Loucy (cell line): ENCODE data around the gene PLAAT2.

ENCODE experiments used
- H2AFZ ChIP-seq: fragments of 200-600 bp; sonication (generic); 2 replicates; pipeline ENCODE4 v1.6.0; 2016; ENCODE audit warnings: antibody characterized with exemption, mild to moderate bottlenecking, low read length, moderate library complexity
- H3F3A ChIP-seq: fragments of 200-600 bp; 2 replicates; pipeline ENCODE4 v1.6.0; 2016; ENCODE audit warnings: antibody characterized with exemption, low read depth, mild to moderate bottlenecking
- H3K27me3 ChIP-seq: fragments of 200-600 bp; sonication (generic); 2 replicates; pipeline ENCODE4 v1.6.1; 2014; ENCODE audit warnings: low read length, mild to moderate bottlenecking; ENCODE audit not compliant: insufficient read depth, poor library complexity, severe bottlenecking
- H3K36me3 ChIP-seq: fragments of 200-600 bp; sonication (generic); 2 replicates; pipeline ENCODE4 v1.6.1; 2016; ENCODE audit warnings: low read length; ENCODE audit not compliant: insufficient read depth
- H3K4me1 ChIP-seq: fragments of 200-600 bp; sonication (generic); 2 replicates; pipeline ENCODE4 v1.5.1; 2014; ENCODE audit warnings: low read length, mild to moderate bottlenecking; ENCODE audit not compliant: insufficient read depth, poor library complexity, severe bottlenecking
- H3K4me2 ChIP-seq: fragments of 200-600 bp; sonication (generic); 2 replicates; pipeline ENCODE4 v1.6.0; 2014; ENCODE audit warnings: antibody characterized with exemption, low read length, low read depth, mild to moderate bottlenecking; ENCODE audit not compliant: poor library complexity, severe bottlenecking
- H3K4me3 ChIP-seq: fragments of 200-600 bp; sonication (generic); 2 replicates; pipeline ENCODE4 v1.5.1; 2014; ENCODE audit warnings: low read length, mild to moderate bottlenecking, mixed read lengths; ENCODE audit not compliant: poor library complexity, severe bottlenecking
- H3K79me2 ChIP-seq: fragments of 200-600 bp; sonication (generic); 2 replicates; pipeline ENCODE4 v1.6.1; 2014; ENCODE audit warnings: low read length; ENCODE audit not compliant: insufficient read depth
- H3K9ac ChIP-seq: fragments of 200-600 bp; sonication (generic); 2 replicates; pipeline ENCODE4 v1.6.0; 2014; ENCODE audit warnings: mild to moderate bottlenecking, low read depth, low read length, moderate library complexity; ENCODE audit not compliant: poor library complexity, severe bottlenecking
- H3K9me2 ChIP-seq: fragments of 200-600 bp; sonication (generic); replicated peaks from 2 replicates; pipeline ENCODE4 v1.6.1; 2016; ENCODE audit warnings: low read depth, low read length, mixed read lengths
- H3K9me3 ChIP-seq: fragments of 200-600 bp; sonication (generic); 2 replicates; pipeline ENCODE4 v1.6.1; 2014; ENCODE audit warnings: mild to moderate bottlenecking, antibody characterized with exemption, low read length, low read depth; ENCODE audit not compliant: insufficient read depth
- H4K20me1 ChIP-seq: fragments of 200-600 bp; sonication (generic); 2 replicates; pipeline ENCODE4 v1.6.0; 2014; ENCODE audit warnings: antibody characterized with exemption, low read length, mild to moderate bottlenecking; ENCODE audit not compliant: insufficient read depth, poor library complexity, severe bottlenecking
- EZH2phosphoT487 ChIP-seq: fragments of 200-600 bp; IDR thresholded peaks from 2 replicates; pipeline ENCODE4 v1.6.1; 2018; ENCODE audit warnings: antibody characterized with exemption, mild to moderate bottlenecking, moderate library complexity, borderline replicate concordance
- TF ChIP-seq, protein P1 (sequence below): fragments of 200-600 bp; sonication (generic); conservative IDR thresholded peaks from 2 replicates; pipeline ENCODE4 v1.5.1; 2014; ENCODE audit warnings: mild to moderate bottlenecking, antibody characterized with exemption, low read length

Gene PLAAT2

DNA sequence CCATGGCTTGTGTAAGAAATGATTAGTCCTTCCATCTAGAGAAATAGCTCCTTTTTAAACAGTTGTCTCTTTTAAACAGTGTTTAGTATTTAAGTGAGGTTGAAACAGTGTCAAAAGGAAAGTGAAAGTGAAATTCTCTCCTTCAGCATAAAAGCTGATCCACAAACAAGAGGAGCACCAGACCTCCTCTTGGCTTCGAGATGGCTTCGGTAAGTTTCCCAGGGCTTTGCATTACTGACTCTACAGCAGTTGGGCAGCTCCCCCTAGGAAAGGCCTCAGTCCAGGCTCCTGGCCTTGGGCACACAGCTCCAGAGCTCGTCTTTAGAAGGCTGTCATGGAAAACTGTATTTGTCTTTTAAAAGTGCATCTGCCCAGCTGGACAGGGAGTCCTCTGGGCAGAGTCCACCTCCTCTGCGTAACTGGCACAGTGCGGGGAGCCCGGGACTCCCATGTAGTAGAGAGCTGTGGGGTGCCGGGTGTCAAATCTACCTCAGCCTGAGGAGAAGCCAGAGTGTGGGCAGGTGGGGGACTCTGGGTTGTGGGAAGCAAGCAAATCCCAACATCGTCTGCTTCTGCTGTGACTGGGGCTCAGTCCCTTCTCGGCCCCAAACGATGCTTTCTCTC is 26.4 kb downstream of the PLAAT2 start, which contains the start of gene PLAAT4:
Gene PLAAT4 (plus strand): TSS at position 140 of the 624 bp plus-strand sequence. CDS start 61 bp downstream, at position 201.
- H2AFZ ChIP-seq = peak within 1 kb of the TSS; percentile 81
- peaks cover 64% of the 10 kb centered on the region for H3K4me1 ChIP-seq
- H3K4me2 ChIP-seq = peak within 1 kb of the TSS; percentile 77
- H3K9me2 ChIP-seq = no peaks in the 10 kb centered on the region
- H3K36me3 ChIP-seq = no peaks in the 10 kb centered on the region
- no peaks in the 10 kb centered on the region for H4K20me1 ChIP-seq
- no peaks in the 10 kb centered on the region for H3K27me3 ChIP-seq
- H3K9me3 ChIP-seq = no peaks in the 10 kb centered on the region
- TF ChIP-seq, protein P1, sequence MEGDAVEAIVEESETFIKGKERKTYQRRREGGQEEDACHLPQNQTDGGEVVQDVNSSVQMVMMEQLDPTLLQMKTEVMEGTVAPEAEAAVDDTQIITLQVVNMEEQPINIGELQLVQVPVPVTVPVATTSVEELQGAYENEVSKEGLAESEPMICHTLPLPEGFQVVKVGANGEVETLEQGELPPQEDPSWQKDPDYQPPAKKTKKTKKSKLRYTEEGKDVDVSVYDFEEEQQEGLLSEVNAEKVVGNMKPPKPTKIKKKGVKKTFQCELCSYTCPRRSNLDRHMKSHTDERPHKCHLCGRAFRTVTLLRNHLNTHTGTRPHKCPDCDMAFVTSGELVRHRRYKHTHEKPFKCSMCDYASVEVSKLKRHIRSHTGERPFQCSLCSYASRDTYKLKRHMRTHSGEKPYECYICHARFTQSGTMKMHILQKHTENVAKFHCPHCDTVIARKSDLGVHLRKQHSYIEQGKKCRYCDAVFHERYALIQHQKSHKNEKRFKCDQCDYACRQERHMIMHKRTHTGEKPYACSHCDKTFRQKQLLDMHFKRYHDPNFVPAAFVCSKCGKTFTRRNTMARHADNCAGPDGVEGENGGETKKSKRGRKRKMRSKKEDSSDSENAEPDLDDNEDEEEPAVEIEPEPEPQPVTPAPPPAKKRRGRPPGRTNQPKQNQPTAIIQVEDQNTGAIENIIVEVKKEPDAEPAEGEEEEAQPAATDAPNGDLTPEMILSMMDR = no peak
- TF ChIP-seq EZH2phosphoT487 = no peak
- H3F3A ChIP-seq = no peaks in the 10 kb centered on the region
- peak within 1 kb of the TSS; percentile 64 for H3K9ac ChIP-seq
- peak within 1 kb of the TSS; percentile 67 for H3K4me3 ChIP-seq
- H3K79me2 ChIP-seq = no peaks in the 10 kb centered on the region

DNA sequence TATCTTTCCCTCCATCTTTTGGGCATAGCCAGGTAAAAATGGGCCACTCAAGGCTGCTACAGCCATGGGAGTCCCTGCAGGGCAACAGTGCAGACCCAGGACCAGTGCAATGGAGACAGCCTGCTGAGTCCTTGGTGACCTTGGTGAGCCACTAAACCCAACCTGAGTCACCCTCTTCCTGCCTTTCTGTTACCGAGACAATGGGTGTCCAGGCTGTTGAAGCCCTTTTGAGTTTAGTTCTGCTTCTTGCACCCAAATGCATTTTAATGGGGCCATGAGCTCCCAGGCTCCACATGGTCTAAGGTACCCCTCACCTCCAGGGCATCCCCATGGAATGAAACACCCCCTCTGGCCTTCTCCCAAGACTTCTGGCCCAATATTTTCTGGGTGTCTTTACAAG is 27.4 kb downstream of the PLAAT2 start:
- Histone ChIP-seq H3K4me1 (peaks cover 72% of the 10 kb centered on the region), H3F3A (no peaks in the 10 kb centered on the region), H3K4me2 (peak overlapping the region; percentile 77), H3K9me2 (no peaks in the 10 kb centered on the region), H3K9ac (peak overlapping the region; percentile 64), H3K4me3 (peak overlapping the region; percentile 67), H3K9me3 (no peaks in the 10 kb centered on the region), H4K20me1 (no peaks in the 10 kb centered on the region), H2AFZ (0 out of 2 replicates have a peak overlapping the region, but pooled peaks have one; percentile 29), H3K36me3 (no peaks in the 10 kb centered on the region), H3K27me3 (no peaks in the 10 kb centered on the region), H3K79me2 (no peaks in the 10 kb centered on the region)
- TF ChIP-seq, protein P1 = no peak
- TF ChIP-seq EZH2phosphoT487 = no peak

GRCh38 chr11:63534895-63535461 is 28.2 kb downstream of the PLAAT2 start:
- Histone ChIP-seq H4K20me1 (no peaks in the 10 kb centered on the region), H3K79me2 (no peaks in the 10 kb centered on the region), H3K36me3 (no peaks in the 10 kb centered on the region), H3K9me2 (no peaks in the 10 kb centered on the region), H3K9ac (peak overlapping the region; percentile 64), H3K9me3 (no peaks in the 10 kb centered on the region), H3K27me3 (no peaks in the 10 kb centered on the region), H3K4me3 (no peak overlapping the region), H3K4me1 (peaks cover 74% of the 10 kb centered on the region), H3K4me2 (peak overlapping the region; percentile 77), H2AFZ (no peak overlapping the region), H3F3A (no peaks in the 10 kb centered on the region)
- no peak for TF ChIP-seq EZH2phosphoT487
- TF ChIP-seq, protein P1 = no peak
